HTERT RPE-1 (cell line): Measurements from ENCODE around the gene TUBB1.

Experiments used
- in situ Hi-C: fragments of 300-500 bp; cut with MboI; formaldehyde crosslinking; loops from 4 replicates; pipeline ENCODE4 v1.14.3; 2020; ENCODE audit warnings: low sequenced_read_pairs

TUBB1 gene

DNA sequence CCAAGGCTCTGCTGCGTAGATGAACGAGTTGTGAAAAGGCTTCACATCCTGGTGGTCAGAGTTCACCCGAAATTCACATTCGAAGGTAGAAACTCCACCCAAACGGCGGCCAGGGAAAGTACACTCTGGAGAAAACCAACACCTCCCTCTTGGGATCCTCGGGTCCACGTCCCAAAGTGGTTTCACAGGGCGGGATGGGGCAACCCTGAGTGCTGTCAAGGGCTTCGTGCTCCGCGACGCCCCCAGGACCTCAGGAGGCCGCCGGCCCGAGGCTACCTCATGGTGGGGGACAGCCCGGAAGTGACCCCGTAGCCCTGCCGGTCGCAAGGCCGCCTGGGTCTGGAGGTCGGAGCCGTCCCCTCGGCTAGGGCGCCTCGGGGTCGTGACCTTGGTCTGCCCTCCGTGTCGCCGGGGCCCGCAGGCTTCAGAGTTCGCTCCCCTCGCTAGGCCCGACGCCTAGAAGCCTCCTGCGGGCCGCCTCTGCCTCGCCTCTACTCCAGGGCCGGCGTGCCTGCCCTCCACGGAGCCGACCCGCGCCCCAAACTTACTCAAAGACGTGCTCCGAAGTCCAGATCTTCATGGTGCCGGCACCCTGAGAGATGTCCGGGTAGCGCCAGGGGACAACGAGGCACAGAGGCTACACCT is 23.0 kb downstream of the TUBB1 start, which contains the start of gene PRELID3B:
TSS of gene PRELID3B (minus strand) at position 636 of the 645 bp plus-strand sequence. CDS start at position 580, 56 bp downstream.
- in situ Hi-C loops = no loop called here

DNA sequence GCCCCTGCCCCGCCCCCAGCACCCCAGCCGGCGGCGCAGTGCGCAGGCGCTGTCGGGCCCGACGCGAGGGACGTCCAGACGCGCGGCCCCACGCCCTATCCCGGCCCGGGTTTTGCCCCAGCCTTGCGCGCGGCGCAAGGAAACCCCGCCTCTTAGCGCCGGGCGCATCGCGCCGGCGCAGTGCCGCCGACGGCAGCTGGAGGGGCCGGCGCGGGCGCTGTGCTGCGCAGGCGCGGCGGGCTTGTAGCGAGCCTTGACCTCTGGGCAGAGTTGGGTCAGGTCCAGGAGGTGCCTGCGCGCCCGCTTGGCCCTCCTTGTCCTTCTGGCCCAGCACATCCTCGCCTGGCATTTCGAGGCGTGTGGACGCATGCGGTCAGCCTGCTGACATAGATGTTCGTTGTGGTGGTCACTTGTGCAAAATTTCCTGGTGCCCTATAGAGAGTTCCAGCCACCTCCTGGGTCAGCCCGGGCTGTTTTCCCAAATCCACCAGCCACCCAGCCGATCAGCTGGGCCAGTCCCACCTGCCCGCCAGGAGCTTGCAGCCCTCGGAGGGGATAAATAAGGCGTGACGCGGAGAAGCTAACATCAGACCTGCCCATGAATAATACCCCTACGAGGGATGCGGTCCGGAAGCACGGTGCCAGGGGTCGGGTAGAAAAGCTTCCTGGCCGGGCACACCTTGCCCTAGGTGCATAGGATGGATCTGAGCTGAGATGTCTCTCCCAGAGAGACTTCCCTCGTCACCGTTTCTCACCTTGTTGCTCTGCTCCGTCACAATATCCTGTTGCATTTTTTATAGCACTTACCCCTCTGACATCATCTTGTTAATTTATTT is 23.8 kb downstream of the TUBB1 start:
- in situ Hi-C loops = no loop called here

DNA sequence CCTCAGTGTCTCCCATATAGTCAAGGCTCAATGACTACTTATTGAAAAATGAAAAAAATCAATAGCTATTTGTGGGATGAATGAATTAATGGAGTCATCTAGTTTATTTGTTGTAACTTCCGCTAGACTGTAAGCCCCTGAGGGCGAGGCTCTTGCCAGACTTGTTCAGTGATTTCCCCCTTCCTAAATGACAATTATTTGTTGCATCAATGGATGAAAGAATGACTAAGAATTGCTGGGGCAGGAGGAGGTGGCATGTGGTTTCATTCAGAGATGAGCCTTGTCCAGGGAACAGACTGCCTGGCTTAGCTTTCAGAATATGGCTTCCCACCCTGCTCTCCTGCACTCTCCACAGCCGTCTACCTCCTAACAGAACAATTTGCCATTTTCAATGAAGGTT is 24.5 kb downstream of the TUBB1 start:
- in situ Hi-C loops = no loop called here

DNA sequence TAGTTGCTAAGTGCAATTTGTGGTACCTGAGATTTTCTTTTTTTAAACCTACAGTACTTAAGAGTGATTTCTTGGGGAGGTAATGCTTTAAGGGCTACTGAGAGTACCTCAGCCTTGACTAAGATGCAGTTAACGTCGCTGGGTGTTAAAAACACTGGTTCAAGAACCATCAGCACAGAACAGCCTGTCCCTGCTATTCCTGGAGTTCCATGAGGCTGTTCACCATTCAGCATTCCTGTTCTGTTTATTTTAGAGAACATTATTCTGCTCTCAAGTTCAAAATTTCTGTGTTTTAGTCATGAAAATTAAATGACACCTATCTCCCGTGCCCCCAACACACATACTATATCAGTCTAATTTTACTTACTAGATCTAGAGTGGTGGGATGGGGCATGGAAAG is 25.1 kb downstream of the TUBB1 start:
- in situ Hi-C loops = no loop called here

DNA sequence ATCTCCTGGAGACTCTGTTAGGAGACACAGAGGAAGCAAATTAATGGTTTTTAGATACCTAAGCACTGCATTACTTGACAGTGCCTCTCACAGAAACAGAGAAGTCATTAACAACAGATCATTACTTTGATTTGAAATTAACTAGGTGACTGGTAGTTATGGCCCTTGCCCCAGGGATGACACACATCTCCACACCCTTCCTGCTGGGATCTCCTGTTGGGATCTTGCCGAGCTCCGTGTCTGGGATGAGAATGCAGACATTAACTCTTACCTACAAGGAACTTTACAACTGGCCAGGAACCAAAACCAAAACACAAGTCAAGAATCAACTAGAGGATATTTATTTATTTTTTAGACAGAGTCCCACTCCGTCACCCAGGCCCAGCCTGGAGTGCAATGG is 25.6 kb downstream of the TUBB1 start:
- in situ Hi-C loops = no loop called here

DNA sequence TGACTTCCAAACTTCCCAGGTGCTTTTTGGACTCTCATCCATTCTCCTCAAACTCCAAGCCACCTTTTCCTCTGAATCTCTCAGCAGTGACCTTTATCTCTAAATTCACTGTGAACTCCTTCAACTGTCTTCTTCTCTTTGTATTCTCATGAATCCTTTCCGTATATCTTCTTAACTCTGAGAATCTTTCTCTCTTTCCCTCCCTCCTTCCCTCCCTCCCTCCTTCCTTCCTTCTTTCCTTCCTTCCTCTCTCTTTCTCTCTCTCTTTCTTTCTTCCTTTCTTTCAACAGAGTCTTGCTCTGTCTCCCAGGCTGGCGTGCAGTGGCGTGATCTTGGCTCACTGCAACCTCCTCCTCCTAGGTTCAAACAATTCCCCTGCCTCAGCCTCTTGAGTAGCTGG is 27.6 kb downstream of the TUBB1 start:
- in situ Hi-C loops = no loop called here

DNA sequence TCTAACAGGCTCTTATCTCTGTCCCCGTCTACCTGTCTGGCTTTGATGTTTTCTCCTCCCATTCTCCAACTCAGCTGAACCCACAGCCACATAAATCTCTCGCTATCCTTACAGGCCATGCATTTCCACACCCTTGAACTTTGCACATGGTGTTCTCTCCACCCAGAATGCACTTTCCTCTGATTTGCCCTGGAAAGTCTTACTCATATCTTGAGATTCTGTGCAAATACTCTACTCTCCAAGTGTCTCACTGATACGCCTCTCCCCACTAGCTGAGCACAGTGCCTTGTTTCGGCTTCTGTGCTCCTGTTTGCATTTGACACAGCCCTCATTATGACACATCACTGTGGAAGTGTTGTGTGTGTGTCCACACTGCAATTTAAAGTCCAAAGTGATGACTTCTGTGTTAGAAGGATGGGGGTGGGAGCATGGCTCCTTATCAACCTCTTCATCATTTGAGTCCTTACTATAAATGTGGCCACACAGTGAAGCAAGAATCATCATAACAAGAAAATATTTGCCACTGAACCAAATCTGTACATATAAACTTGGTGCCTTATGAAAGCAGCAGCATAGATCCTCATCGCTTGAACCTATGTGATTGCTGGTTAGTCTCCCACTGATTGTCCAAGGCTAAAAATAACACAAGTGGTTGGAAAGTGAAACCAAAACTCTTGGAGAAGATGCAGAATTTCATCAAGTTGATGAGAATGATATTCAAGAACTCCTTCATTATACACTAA is 28.9 kb downstream of the TUBB1 start:
- in situ Hi-C loops = no loop called here

DNA sequence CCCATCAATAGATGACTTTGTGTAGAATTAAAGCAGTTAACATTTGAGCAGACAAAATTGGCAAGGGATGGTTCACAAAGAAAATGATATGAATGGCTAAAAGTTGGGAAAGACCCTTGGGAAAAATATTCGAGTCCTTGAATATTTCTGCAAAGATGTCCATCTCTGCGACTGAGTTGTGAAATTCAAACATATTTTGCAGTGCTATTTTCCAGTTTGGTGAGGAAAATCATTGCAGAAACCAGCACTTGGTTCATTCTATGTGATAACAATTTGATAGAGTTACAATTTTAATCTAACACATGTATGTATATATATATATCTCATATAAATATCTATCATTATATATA is 29.4 kb downstream of the TUBB1 start:
- in situ Hi-C loops = no loop called here

DNA sequence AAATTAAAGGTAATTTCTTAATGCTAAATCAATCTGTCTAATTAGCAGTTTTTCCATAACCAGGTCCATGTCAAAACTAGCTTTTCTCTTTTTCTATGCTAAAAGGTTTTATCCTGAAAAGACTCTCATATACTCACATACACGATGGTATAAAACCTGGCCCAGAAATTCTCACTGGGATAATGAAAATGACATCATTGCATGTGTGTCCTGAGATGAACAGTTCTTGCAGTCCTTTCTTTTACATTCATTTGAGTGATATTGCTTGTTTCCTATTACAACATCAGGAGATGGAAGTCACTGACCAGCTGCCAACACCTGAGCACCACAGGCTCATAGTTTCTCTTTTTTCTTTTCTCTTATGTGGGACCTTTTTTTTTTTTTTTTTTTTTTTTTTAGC is 31.2 kb downstream of the TUBB1 start:
- in situ Hi-C loops = no loop called here

DNA sequence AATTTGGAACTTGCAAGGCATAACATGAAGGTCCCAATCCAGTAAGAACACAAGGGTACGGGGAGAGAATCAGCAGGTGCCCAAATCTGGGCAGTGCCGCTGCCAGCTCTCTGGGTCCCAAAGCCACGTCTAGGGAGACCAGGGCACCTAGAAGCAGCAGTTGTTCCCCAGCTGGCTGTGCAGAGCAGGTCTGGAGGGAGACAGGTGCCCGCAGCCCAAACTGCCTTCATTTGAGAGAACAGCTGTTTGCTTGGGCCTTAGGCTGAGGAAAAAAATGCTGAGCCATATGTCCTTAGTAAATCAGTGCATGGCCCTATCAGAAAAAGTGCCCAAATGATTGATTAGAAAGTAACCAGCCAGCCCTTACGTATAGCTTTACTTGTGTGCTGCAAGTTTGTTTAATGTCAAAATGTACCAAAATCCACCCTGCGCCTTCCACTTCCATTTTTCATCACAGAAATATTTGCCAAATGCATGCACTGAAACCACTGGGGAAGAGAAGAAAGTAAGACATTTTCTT is 32.5 kb downstream of the TUBB1 start:
- in situ Hi-C loops = no loop called here

DNA sequence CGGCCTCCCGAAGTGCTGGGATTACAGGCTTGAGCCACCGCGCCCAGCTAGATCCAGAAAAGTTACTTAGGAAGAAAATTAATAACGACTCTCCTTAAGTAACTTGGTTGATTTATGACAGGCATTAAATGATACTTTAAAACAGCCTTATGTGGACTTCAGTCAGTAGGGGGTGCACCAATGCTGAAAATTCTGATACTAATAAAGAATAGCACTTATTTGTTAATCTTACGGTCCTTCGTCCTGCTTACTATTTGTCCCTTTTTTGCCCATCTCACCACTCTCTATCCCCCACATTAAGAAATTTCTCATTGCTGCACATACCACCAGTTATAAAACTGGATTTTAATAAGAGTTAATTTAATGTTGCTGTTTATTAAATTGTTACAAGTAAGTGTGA is 36.1 kb downstream of the TUBB1 start:
- in situ Hi-C loops = no loop called here

DNA sequence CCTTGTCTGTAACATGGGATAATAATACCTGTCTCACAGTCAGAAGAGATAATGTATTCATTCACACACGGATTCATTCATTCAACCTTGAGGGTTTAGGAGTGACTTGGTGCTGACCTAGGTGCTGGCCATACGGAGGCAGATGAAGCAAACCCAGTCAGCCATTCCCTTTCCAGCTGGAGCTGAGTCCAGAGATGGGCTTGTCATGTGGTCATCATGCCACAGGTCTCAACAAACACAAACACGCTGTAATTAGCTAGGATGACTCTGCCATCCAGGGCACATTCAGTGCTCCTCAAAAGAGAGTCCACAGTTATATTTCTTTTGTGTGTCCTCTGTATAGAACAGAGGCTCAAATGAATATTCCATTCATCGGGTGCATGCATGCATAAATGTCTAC is 42.9 kb downstream of the TUBB1 start:
- in situ Hi-C loops = no loop called here

DNA sequence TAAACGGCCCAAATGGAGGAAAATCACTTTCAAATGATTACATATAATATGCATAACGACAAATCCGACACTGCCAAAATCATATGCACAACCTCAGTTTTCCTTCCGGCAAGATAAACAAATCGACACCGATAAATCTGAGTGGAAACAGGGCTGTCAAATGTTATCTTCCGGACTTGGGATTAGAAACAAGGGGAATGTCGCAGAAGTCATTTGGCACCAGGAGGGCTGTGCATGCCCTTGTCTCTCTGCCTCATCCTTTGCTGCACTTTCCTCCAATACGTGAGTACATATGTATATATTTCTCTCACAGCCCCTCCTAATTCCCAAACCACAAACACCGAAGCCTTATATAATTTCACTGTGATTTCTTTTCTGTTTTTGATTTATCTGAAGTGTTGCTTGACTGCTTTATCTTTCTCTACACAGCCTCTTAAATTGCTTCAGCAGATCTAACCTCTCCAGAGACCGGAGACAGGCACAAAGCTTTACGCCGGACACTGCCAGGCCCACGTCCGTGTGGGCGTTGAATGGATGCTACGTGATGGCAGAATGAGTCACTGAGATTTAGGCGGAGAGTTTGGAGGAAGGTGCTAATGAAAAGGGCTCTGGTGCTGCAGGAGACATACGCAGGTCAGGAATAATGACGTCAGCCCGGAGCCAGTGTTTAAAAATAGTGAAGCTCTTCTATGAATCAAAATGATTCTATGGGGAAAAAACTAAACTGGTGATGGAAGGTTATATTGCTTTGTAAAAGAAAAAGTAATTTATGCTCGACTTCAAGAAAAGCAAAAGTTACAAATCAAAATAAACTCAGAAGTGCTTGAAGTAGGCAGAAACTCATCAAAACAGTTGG is 44.4 kb downstream of the TUBB1 start:
- in situ Hi-C loops = no loop called here

DNA sequence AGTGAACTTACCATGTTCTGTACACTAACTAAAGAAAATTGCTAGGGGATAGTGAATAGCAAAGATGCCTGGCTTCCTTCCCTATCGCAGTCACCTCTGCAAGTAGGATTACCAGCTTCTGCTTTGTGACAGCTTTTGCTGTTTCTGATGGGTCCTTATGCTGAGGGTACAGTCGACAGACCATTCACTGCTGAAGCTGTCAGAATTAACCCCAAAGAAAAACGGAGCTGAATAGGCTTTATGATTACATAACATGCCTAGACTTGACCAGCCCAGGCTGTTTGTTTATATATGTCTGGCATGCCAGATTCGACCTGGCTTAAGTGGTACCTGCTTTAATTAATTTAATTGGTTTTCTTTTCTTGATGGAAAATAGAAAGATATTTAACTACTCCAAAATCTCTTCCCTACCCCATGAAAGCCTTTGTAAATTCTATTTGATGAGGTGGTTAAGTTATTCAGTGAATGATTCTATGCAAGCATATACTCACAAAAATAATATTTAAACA is 45.0 kb downstream of the TUBB1 start:
- in situ Hi-C loops = no loop called here

DNA sequence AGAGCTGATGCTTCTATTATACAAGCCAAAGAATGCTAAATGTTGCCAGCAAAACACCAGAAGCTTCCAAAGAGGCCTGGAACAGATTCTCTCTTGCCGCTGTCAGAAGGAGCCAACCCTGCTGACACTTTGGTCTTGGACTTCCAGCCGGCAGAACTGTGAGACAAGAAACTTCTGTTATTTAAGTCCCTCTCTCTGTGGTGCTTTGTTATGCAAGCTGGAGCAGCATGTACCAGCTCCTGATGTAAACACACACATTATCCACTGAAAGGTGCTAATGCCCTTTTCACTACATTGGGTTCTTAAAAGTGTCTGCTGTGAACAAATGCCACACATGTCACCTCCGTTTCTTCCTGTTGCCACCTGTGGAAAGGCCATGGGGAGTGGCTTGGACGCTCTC is 49.3 kb downstream of the TUBB1 start:
- in situ Hi-C loops = no loop called here

DNA sequence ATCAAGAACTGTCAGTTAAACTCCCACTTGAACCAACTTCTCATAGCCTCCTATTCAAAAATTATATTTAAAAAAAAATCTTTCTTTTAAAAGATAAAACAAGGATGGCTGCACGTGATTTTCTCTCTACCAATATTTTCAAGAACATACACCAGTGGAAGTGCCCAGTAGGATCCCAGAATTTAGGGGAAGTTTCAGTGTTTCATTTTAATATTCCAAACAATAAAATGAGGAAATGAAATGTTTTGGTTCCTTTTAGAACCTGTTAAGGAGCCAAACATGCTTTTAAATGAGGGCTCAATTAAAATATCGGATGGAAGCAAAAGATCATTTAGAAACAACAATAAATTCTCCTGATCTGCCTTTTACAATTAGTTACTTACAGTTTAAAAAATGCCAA is 49.8 kb downstream of the TUBB1 start:
- in situ Hi-C loops = no loop called here

DNA sequence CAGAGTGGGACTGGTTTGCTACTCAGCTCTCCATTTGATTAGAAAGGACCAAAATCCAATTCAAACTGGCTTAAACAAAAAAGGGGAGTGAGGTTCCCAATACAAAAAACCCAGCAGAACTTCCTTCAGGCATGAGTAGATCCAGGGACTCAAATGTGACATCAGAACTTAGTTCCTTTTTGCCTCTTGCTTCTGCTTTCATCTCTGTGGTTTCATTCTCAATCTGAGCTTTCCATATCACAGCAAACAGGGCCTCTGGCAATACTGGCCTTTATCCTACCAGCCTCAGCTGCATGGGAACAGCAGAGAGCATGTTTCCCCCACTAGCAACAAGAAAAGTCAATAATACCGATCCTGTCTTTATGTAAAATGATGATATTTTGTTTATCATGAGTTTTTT is 52.0 kb downstream of the TUBB1 start:
- in situ Hi-C loops = no loop called here

DNA sequence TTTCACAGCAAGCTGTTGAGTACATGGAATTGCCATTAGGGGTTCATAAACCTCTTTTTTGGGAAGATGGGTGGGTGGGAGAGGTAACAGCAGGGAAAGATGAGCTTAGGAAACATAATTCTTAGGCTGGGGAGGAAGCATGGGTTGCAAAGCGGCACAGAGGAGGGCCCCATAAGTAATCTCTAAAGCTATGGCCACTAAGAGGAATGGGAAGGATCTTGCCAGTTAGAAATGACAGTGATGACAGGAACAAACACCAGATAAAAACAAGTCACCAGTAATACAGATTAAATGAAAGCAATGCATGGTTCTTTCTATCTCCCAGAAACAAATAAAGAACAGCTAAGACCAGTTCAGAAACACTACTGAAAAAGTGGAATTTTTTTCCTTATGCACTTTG is 54.4 kb downstream of the TUBB1 start:
- in situ Hi-C loops = no loop called here

DNA sequence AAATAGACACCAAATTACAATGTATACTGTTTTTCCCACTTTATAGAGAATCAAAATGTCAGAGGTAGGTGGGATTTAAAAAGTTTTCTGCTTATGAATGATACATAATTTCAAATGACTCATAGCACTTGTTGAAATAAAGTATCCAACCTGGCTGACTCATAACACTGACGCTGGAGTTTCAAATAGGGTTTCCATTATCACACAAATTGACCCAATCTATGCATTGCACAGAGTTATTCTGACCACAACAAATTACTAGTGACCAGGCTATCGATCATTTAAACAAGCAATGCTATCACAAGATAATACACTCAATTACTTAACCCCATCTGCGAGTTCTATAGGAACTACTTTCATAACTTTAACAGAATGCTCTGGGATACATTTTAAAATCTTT is 55.2 kb downstream of the TUBB1 start:
- in situ Hi-C loops = no loop called here

DNA sequence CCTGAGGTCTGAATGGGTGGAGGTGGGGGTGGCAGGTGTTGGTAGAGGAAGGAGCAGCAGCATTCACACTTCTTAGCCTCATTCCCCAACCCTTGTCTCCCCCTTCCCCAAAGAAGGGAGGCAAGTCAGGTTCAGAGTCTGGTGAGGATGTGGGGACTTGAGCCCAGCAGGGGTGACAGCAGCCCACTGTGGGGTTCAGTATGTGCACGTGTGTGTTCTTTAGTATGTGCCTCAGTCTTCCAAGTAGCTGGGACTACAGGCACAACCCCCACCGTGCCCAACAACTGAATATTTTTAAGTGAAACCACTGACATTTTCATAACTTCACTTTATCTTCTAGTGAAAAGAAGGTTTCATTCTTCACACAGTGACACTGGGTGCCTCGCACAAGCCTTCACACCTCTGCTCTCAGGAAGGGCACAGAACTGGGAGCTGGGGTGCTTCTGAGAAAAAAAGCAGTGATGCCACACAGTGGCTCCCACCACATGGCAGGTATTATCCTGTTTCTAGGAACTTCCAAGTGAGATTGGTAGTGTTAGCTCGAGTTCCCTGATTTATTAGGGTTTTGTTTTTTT is 56.8 kb downstream of the TUBB1 start:
- in situ Hi-C loops = no loop called here
